A549 (cell line): Measurements from ENCODE around the gene CLIC4.

Experiments used
- EHMT2 ChIP-seq: fragments of 200-600 bp; sonication (generic); IDR thresholded peaks from 2 replicates; pipeline ENCODE4 v1.6.1; 2016; ENCODE audit warnings: antibody characterized with exemption, low read depth, mild to moderate bottlenecking, moderate library complexity
- EP300 ChIP-seq, 2 experiments: fragments of >200 bp; sonication (Bioruptor Twin); formaldehyde crosslinking; IDR thresholded peaks; 2 replicates in 1 of 2; 3 replicates in 1 of 2; pipeline ENCODE4 v1.6.1; 2016 to 2017
- POLR2A ChIP-seq: IDR thresholded peaks from 2 replicates; pipeline ENCODE4 v1.6.1; 2012; ENCODE audit warnings: mild to moderate bottlenecking, low read length
- TF ChIP-seq, protein P1 (sequence below): fragments of >200 bp; sonication (Bioruptor Twin); formaldehyde crosslinking; IDR thresholded peaks from 3 replicates; pipeline ENCODE4 v1.5.1; 2016
- TF ChIP-seq, protein P2 (sequence below): fragments of 450-650 bp; IDR thresholded peaks from 2 replicates; pipeline ENCODE4 v1.6.1; 2014; ENCODE audit warnings: antibody characterized with exemption

DNA sequence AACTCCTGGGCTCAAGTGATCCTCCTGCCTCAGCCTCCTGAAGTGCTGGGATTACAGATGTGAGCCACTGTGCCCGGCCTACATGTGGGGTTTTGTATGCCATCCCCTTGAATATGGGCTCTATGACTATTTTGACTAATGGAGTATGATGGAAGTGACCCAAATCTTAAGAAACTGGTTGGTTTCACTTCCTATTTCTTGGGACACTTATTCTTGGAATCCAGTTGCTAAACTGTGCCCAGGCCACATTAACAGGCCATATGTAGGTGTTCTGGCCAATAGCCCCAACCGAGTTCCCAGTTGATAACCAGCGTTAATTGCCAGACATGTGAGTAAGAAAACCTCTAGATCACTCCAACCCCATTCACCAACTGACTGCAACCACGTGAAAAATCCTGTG, 36.3 kb upstream of the CLIC4 start:
- TF ChIP-seq EP300 (IDR thresholded peaks at IDR 0.05) (no peak), POLR2A (no peak), EHMT2 (no peak)
- TF ChIP-seq, protein P1, sequence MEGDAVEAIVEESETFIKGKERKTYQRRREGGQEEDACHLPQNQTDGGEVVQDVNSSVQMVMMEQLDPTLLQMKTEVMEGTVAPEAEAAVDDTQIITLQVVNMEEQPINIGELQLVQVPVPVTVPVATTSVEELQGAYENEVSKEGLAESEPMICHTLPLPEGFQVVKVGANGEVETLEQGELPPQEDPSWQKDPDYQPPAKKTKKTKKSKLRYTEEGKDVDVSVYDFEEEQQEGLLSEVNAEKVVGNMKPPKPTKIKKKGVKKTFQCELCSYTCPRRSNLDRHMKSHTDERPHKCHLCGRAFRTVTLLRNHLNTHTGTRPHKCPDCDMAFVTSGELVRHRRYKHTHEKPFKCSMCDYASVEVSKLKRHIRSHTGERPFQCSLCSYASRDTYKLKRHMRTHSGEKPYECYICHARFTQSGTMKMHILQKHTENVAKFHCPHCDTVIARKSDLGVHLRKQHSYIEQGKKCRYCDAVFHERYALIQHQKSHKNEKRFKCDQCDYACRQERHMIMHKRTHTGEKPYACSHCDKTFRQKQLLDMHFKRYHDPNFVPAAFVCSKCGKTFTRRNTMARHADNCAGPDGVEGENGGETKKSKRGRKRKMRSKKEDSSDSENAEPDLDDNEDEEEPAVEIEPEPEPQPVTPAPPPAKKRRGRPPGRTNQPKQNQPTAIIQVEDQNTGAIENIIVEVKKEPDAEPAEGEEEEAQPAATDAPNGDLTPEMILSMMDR: no peak
- TF ChIP-seq, protein P2, sequence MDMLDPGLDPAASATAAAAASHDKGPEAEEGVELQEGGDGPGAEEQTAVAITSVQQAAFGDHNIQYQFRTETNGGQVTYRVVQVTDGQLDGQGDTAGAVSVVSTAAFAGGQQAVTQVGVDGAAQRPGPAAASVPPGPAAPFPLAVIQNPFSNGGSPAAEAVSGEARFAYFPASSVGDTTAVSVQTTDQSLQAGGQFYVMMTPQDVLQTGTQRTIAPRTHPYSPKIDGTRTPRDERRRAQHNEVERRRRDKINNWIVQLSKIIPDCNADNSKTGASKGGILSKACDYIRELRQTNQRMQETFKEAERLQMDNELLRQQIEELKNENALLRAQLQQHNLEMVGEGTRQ: no peak
